ENCODE measurements around the gene PLAAT4.
"Not testable (repeated sequence)": the region's sequence is repeated elsewhere in the genome, so short reads cannot be mapped to it uniquely, and the experiment has no call there.

The PLAAT4 gene

GRCh38 chr11:63573881-63574855 lies 37.6 kb downstream of the PLAAT4 start:
- no peak for DNase-seq (ENCODE audit: low spot score)

- DNase-seq (ENCODE audit: low spot score) = no peak
Observed at GRCh38 chr11:63574856-63575602, 38.4 kb downstream of the PLAAT4 start.

GRCh38 chr11:63578882-63579281 lies 42.3 kb downstream of the PLAAT4 start:
- not testable (repeated sequence) for DNase-seq (ENCODE audit: low spot score)

GRCh38 chr11:63581224-63581623 lies 44.6 kb downstream of the PLAAT4 start:
- not testable (repeated sequence) for DNase-seq (ENCODE audit: low spot score)

- no peak for DNase-seq (ENCODE audit: low spot score)
Observed at GRCh38 chr11:63583357-63583677, 46.7 kb downstream of the PLAAT4 start.

GRCh38 chr11:63586451-63587166 lies 50.0 kb downstream of the PLAAT4 start:
- DNase-seq (ENCODE audit: low spot score) = no peak

GRCh38 chr11:63589000-63589399 lies 52.4 kb downstream of the PLAAT4 start:
- DNase-seq (ENCODE audit: low spot score) = no peak

GRCh38 chr11:63590024-63590788 lies 53.6 kb downstream of the PLAAT4 start:
- DNase-seq (ENCODE audit: low spot score) = no peak

GRCh38 chr11:63592975-63593395 lies 56.4 kb downstream of the PLAAT4 start:
- peak; percentile 46 for DNase-seq (ENCODE audit: low spot score)

GRCh38 chr11:63595296-63595695 lies 58.7 kb downstream of the PLAAT4 start:
- DNase-seq (ENCODE audit: low spot score) = no peak
